Measurements from ENCODE around the gene SLC66A3.

SLC66A3 gene

GRCh38 chr2:11227595-11227994 is 72.3 kb downstream of the SLC66A3 start:
- no peak overlapping the region for H3K4me3 ChIP-seq
- no peak overlapping the region for H3K27ac ChIP-seq
- peaks cover 21% of the 10 kb centered on the region; the same call in 1 of the 2 replicates for H4K20me1 ChIP-seq
- no peaks in the 10 kb centered on the region for H3K4me1 ChIP-seq
- no peaks in the 10 kb centered on the region for H3K9me3 ChIP-seq
- no peak overlapping the region for H3K9ac ChIP-seq
- H3K27me3 ChIP-seq: no peaks in the 10 kb centered on the region
- no peak overlapping the region for H3K4me2 ChIP-seq
- TF ChIP-seq Cebpa-rat (IDR thresholded peaks at IDR 0.05): no peak
- H3K36me3 ChIP-seq: peaks cover 33% of the 10 kb centered on the region
